Measurements from ENCODE around the gene LHCGR. TPM values are rescaled to one million over a fixed set of nuclear protein-coding genes. Genes with fewer than 3 reads are reported as not detected.

Gene LHCGR
- total RNA-seq, 1 experiment from 2014 or later, result 0.31 TPM

GRCh38 chr2:48787580-48787979 lies 32.1 kb upstream of the LHCGR start:
- Mint-ChIP-seq H3K27ac (no peak overlapping the region), H3K36me3 (no peaks in the 10 kb centered on the region), H3K9me3 (no peaks in the 10 kb centered on the region), H3K27me3 (ENCODE audit: low read depth) (no peaks in the 10 kb centered on the region), H3K4me1 (peaks cover 33% of the 10 kb centered on the region), H3K4me3 (no peak overlapping the region)
- ChIA-PET CTCF (no interaction called here), POLR2A (no interaction called here)
- DNase-seq (ENCODE audit: low spot score) (no peak), ATAC-seq (no peak)
- TF ChIP-seq ZNF121 (CRISPR knock-in tag; IDR thresholded peaks at IDR 0.05) (no peak), FOXJ3 (CRISPR knock-in tag; IDR thresholded peaks at IDR 0.05; ENCODE audit: borderline replicate concordance) (no peak), ZNF263 (CRISPR knock-in tag; IDR thresholded peaks at IDR 0.05; ENCODE audit: low read depth) (no peak)

- TF ChIP-seq, protein P1, sequence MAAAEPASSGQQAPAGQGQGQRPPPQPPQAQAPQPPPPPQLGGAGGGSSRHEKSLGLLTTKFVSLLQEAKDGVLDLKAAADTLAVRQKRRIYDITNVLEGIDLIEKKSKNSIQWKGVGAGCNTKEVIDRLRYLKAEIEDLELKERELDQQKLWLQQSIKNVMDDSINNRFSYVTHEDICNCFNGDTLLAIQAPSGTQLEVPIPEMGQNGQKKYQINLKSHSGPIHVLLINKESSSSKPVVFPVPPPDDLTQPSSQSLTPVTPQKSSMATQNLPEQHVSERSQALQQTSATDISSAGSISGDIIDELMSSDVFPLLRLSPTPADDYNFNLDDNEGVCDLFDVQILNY (CRISPR knock-in tag; IDR thresholded peaks at IDR 0.05), result no peak
- no peak for TF ChIP-seq ZNF532 (CRISPR knock-in tag; IDR thresholded peaks at IDR 0.05; ENCODE audit: borderline replicate concordance)
- TF ChIP-seq TP53 (CRISPR knock-in tag; IDR thresholded peaks at IDR 0.05), result no peak
- no peak for TF ChIP-seq NR2C2 (CRISPR knock-in tag; IDR thresholded peaks at IDR 0.05)
- TF ChIP-seq CBFB (CRISPR knock-in tag; IDR thresholded peaks at IDR 0.05; ENCODE audit: low read depth), result no peak
- TF ChIP-seq, protein P2, sequence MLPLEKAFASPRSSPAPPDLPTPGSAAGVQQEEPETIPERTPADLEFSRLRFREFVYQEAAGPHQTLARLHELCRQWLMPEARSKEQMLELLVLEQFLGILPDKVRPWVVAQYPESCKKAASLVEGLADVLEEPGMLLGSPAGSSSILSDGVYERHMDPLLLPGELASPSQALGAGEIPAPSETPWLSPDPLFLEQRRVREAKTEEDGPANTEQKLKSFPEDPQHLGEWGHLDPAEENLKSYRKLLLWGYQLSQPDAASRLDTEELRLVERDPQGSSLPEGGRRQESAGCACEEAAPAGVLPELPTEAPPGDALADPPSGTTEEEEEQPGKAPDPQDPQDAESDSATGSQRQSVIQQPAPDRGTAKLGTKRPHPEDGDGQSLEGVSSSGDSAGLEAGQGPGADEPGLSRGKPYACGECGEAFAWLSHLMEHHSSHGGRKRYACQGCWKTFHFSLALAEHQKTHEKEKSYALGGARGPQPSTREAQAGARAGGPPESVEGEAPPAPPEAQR (CRISPR knock-in tag; IDR thresholded peaks at IDR 0.05), result no peak
- no peak for TF ChIP-seq ESRRA (CRISPR knock-in tag; IDR thresholded peaks at IDR 0.05; ENCODE audit: borderline replicate concordance)
- no peak for TF ChIP-seq KAT7 (CRISPR knock-in tag; IDR thresholded peaks at IDR 0.05; ENCODE audit: borderline replicate concordance)
- no peak for TF ChIP-seq OVOL2 (CRISPR knock-in tag; IDR thresholded peaks at IDR 0.05; ENCODE audit: borderline replicate concordance)
- TF ChIP-seq TCF7 (CRISPR knock-in tag; IDR thresholded peaks at IDR 0.05; ENCODE audit: low read depth), result no peak
- TF ChIP-seq, protein P3, sequence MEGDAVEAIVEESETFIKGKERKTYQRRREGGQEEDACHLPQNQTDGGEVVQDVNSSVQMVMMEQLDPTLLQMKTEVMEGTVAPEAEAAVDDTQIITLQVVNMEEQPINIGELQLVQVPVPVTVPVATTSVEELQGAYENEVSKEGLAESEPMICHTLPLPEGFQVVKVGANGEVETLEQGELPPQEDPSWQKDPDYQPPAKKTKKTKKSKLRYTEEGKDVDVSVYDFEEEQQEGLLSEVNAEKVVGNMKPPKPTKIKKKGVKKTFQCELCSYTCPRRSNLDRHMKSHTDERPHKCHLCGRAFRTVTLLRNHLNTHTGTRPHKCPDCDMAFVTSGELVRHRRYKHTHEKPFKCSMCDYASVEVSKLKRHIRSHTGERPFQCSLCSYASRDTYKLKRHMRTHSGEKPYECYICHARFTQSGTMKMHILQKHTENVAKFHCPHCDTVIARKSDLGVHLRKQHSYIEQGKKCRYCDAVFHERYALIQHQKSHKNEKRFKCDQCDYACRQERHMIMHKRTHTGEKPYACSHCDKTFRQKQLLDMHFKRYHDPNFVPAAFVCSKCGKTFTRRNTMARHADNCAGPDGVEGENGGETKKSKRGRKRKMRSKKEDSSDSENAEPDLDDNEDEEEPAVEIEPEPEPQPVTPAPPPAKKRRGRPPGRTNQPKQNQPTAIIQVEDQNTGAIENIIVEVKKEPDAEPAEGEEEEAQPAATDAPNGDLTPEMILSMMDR (IDR thresholded peaks at IDR 0.05), result no peak
- TF ChIP-seq, protein P4, sequence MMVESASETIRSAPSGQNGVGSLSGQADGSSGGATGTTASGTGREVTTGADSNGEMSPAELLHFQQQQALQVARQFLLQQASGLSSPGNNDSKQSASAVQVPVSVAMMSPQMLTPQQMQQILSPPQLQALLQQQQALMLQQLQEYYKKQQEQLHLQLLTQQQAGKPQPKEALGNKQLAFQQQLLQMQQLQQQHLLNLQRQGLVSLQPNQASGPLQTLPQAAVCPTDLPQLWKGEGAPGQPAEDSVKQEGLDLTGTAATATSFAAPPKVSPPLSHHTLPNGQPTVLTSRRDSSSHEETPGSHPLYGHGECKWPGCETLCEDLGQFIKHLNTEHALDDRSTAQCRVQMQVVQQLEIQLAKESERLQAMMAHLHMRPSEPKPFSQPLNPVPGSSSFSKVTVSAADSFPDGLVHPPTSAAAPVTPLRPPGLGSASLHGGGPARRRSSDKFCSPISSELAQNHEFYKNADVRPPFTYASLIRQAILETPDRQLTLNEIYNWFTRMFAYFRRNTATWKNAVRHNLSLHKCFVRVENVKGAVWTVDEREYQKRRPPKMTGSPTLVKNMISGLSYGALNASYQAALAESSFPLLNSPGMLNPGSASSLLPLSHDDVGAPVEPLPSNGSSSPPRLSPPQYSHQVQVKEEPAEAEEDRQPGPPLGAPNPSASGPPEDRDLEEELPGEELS (CRISPR knock-in tag; IDR thresholded peaks at IDR 0.05), result no peak
- no peak for TF ChIP-seq MXD4 (CRISPR knock-in tag; IDR thresholded peaks at IDR 0.05; ENCODE audit: borderline replicate concordance)
- no peak for TF ChIP-seq STAT6 (CRISPR knock-in tag; conservative IDR thresholded peaks at IDR 0.05; ENCODE audit: low read depth)
- no peak for TF ChIP-seq GTF2I (CRISPR knock-in tag; conservative IDR thresholded peaks at IDR 0.05)
- no peak for TF ChIP-seq MLX (CRISPR knock-in tag; IDR thresholded peaks at IDR 0.05)
- TF ChIP-seq EMX1 (CRISPR knock-in tag; IDR thresholded peaks at IDR 0.05), result no peak
- no peak for TF ChIP-seq CREM (CRISPR knock-in tag; IDR thresholded peaks at IDR 0.05)
Observed at GRCh38 chr2:48781366-48781765, 25.8 kb upstream of the LHCGR start.

More at GRCh38 chr2:48781366-48781765, 25.8 kb upstream of the LHCGR start:
- POLR2A ChIA-PET, result no interaction called here
- H3K36me3 Mint-ChIP-seq, result no peaks in the 10 kb centered on the region
- H3K4me3 Mint-ChIP-seq, result no peak overlapping the region
- H3K4me1 Mint-ChIP-seq, result peaks cover 4% of the 10 kb centered on the region
- H3K9me3 Mint-ChIP-seq, result no peaks in the 10 kb centered on the region
- no peaks in the 10 kb centered on the region for H3K27me3 Mint-ChIP-seq (ENCODE audit: low read depth)
- DNase-seq (ENCODE audit: low spot score) (no peak), ATAC-seq (no peak)
- no peak overlapping the region for H3K27ac Mint-ChIP-seq
- CTCF ChIA-PET, result no interaction called here
